ENCODE results near the gene RBMS3. TPM values are rescaled to one million over a fixed set of nuclear protein-coding genes. Genes with fewer than 3 reads are reported as not detected.

Gene RBMS3
- polyA plus RNA-seq, 3 donors from 2014 or later = not detected

- Mint-ChIP-seq H3K27ac (no peak overlapping the region), H3K36me3 (no peaks in the 10 kb centered on the region), H3K27me3 (ENCODE audit: low read depth in 3 of 3) (no peaks in the 10 kb centered on the region), H3K4me1 (no peaks in the 10 kb centered on the region), H3K9me3 (peaks cover 0 to 28% (median 2%) of the 10 kb centered on the region in 6 donors), H3K4me3 (no peak overlapping the region)
- DNase-seq = no peak
These were observed 476.3 kb downstream of the RBMS3 start for GRCh38 chr3:29757054-29757777.

- Mint-ChIP-seq H3K4me3 (no peak overlapping the region), H3K4me1 (no peaks in the 10 kb centered on the region), H3K9me3 (peaks cover 0 to 27% (median 2%) of the 10 kb centered on the region in 6 donors), H3K27me3 (ENCODE audit: low read depth in 3 of 3) (no peaks in the 10 kb centered on the region), H3K36me3 (no peaks in the 10 kb centered on the region), H3K27ac (no peak overlapping the region)
- DNase-seq = no peak
These were observed 477.2 kb downstream of the RBMS3 start for GRCh38 chr3:29758108-29758433.

GRCh38 chr3:29758434-29759322, 477.8 kb downstream of the RBMS3 start:
- H3K27me3 Mint-ChIP-seq (ENCODE audit: low read depth in 3 of 3) = no peaks in the 10 kb centered on the region
- DNase-seq = no peak
- no peak overlapping the region for H3K4me3 Mint-ChIP-seq
- no peak overlapping the region for H3K27ac Mint-ChIP-seq
- no peaks in the 10 kb centered on the region for H3K4me1 Mint-ChIP-seq
- H3K9me3 Mint-ChIP-seq = peaks cover 0 to 22% (median 2%) of the 10 kb centered on the region in 6 donors
- H3K36me3 Mint-ChIP-seq = no peaks in the 10 kb centered on the region

GRCh38 chr3:29759411-29760225, 478.7 kb downstream of the RBMS3 start:
- Mint-ChIP-seq H3K4me3 (no peak overlapping the region), H3K27ac (no peak overlapping the region), H3K36me3 (no peaks in the 10 kb centered on the region), H3K4me1 (no peaks in the 10 kb centered on the region), H3K9me3 (peaks cover 0 to 22% (median 0%) of the 10 kb centered on the region in 6 donors), H3K27me3 (ENCODE audit: low read depth in 3 of 3) (no peaks in the 10 kb centered on the region)
- DNase-seq = no peak

GRCh38 chr3:29760226-29760685, 479.4 kb downstream of the RBMS3 start:
- DNase-seq = no peak
- Mint-ChIP-seq H3K27ac (no peak overlapping the region), H3K9me3 (peaks cover 0 to 22% (median 0%) of the 10 kb centered on the region in 6 donors), H3K27me3 (ENCODE audit: low read depth in 3 of 3) (no peaks in the 10 kb centered on the region), H3K4me1 (no peaks in the 10 kb centered on the region), H3K36me3 (no peaks in the 10 kb centered on the region), H3K4me3 (no peak overlapping the region)

- Mint-ChIP-seq H3K4me3 (no peak overlapping the region), H3K27ac (no peak overlapping the region), H3K4me1 (no peaks in the 10 kb centered on the region), H3K36me3 (no peaks in the 10 kb centered on the region), H3K27me3 (ENCODE audit: low read depth in 3 of 3) (no peaks in the 10 kb centered on the region), H3K9me3 (peaks cover 0 to 18% (median 3%) of the 10 kb centered on the region in 6 donors)
- DNase-seq = no peak
These were observed 480.6 kb downstream of the RBMS3 start for GRCh38 chr3:29761517-29761916.

- H3K27ac Mint-ChIP-seq = no peak overlapping the region
- H3K36me3 Mint-ChIP-seq = no peaks in the 10 kb centered on the region
- no peaks in the 10 kb centered on the region for H3K27me3 Mint-ChIP-seq (ENCODE audit: low read depth in 3 of 3)
- peaks cover 0 to 18% (median 3%) of the 10 kb centered on the region in 6 donors for H3K9me3 Mint-ChIP-seq
- no peaks in the 10 kb centered on the region for H3K4me1 Mint-ChIP-seq
- DNase-seq = no peak
- H3K4me3 Mint-ChIP-seq = no peak overlapping the region
These were observed 482.2 kb downstream of the RBMS3 start for GRCh38 chr3:29763115-29763514.

- Mint-ChIP-seq H3K27ac (no peak overlapping the region), H3K9me3 (peaks cover 0 to 18% (median 5%) of the 10 kb centered on the region in 6 donors), H3K36me3 (no peaks in the 10 kb centered on the region), H3K27me3 (ENCODE audit: low read depth in 3 of 3) (peaks cover 0 to 2% (median 0%) of the 10 kb centered on the region in 3 donors), H3K4me1 (no peaks in the 10 kb centered on the region), H3K4me3 (no peak overlapping the region)
- DNase-seq = no peak
These were observed 483.2 kb downstream of the RBMS3 start for GRCh38 chr3:29764041-29764440.

GRCh38 chr3:29764603-29765254, 483.9 kb downstream of the RBMS3 start:
- Mint-ChIP-seq H3K27ac (no peak overlapping the region), H3K36me3 (no peaks in the 10 kb centered on the region), H3K4me1 (no peaks in the 10 kb centered on the region), H3K4me3 (no peak overlapping the region), H3K9me3 (peaks cover 0 to 17% (median 6%) of the 10 kb centered on the region in 6 donors), H3K27me3 (ENCODE audit: low read depth in 3 of 3) (peaks cover 0 to 6% (median 0%) of the 10 kb centered on the region in 3 donors)
- no peak for DNase-seq

- peaks cover 0 to 7% (median 0%) of the 10 kb centered on the region in 3 donors for H3K27me3 Mint-ChIP-seq (ENCODE audit: low read depth in 3 of 3)
- DNase-seq = no peak
- no peaks in the 10 kb centered on the region for H3K36me3 Mint-ChIP-seq
- no peak overlapping the region for H3K27ac Mint-ChIP-seq
- H3K4me3 Mint-ChIP-seq = no peak overlapping the region
- H3K9me3 Mint-ChIP-seq = peaks cover 0 to 11% (median 5%) of the 10 kb centered on the region in 6 donors
- no peaks in the 10 kb centered on the region for H3K4me1 Mint-ChIP-seq
These were observed 490.7 kb downstream of the RBMS3 start for GRCh38 chr3:29771602-29772001.

GRCh38 chr3:29772436-29772835, 491.6 kb downstream of the RBMS3 start:
- H3K36me3 Mint-ChIP-seq = no peaks in the 10 kb centered on the region
- peaks cover 0 to 7% (median 0%) of the 10 kb centered on the region in 3 donors for H3K27me3 Mint-ChIP-seq (ENCODE audit: low read depth in 3 of 3)
- H3K4me1 Mint-ChIP-seq = no peaks in the 10 kb centered on the region
- DNase-seq = no peak
- H3K9me3 Mint-ChIP-seq = peaks cover 2 to 11% (median 5%) of the 10 kb centered on the region in 6 donors
- H3K27ac Mint-ChIP-seq = no peak overlapping the region
- no peak overlapping the region for H3K4me3 Mint-ChIP-seq

GRCh38 chr3:29773481-29773880, 492.6 kb downstream of the RBMS3 start:
- Mint-ChIP-seq H3K4me3 (no peak overlapping the region), H3K9me3 (peaks cover 0 to 11% (median 3%) of the 10 kb centered on the region in 6 donors), H3K27me3 (ENCODE audit: low read depth in 3 of 3) (peaks cover 0 to 7% (median 0%) of the 10 kb centered on the region in 3 donors), H3K4me1 (no peaks in the 10 kb centered on the region), H3K36me3 (no peaks in the 10 kb centered on the region), H3K27ac (no peak overlapping the region)
- DNase-seq = no peak

GRCh38 chr3:29775340-29775739, 494.5 kb downstream of the RBMS3 start:
- Mint-ChIP-seq H3K36me3 (no peaks in the 10 kb centered on the region), H3K27me3 (ENCODE audit: low read depth in 3 of 3) (peaks cover 0 to 2% (median 0%) of the 10 kb centered on the region in 3 donors), H3K4me3 (no peak overlapping the region), H3K27ac (no peak overlapping the region), H3K4me1 (no peaks in the 10 kb centered on the region), H3K9me3 (peaks cover 0 to 11% (median 2%) of the 10 kb centered on the region in 6 donors)
- no peak for DNase-seq
